PC-3 (cell line): ENCODE measurements around the gene PCSK5. TPM values are rescaled to one million over a fixed set of nuclear protein-coding genes. Genes with fewer than 3 reads are reported as not detected.

Experiments
- ATAC-seq: fragments of 200-7000 bp; cut with Tn5 transposase; 2 replicates; pipeline ENCODE4 v1.9.1; 2020; ENCODE audit warnings: mild to moderate bottlenecking, moderate library complexity
- BruUV-seq: library from RNA; stranded (reverse); fragments of 400-500 nt; replicated peaks from 2 replicates; lab custom pipeline; 2021; lab: Mats Ljungman, UMichigan
- CTCF ChIA-PET: fragments of 300-600 bp; sonication (Branson Sonifier 250); formaldehyde crosslinking; loops from one replicate; lab custom pipeline; 2022; ENCODE audit warnings: antibody characterized with exemption; lab: Charles Lee
- POLR2A ChIA-PET: fragments of 300-600 bp; sonication (Branson Sonifier 250); formaldehyde crosslinking; loops from one replicate; lab custom pipeline; 2022; ENCODE audit warnings: antibody characterized with exemption; ENCODE audit not compliant: unreplicated experiment; lab: Charles Lee
- DNase-seq: peaks from one replicate; pipeline ENCODE4 v3.0.0-alpha.2; 2015
- H2AFZ ChIP-seq: fragments of 300-600 bp; sonication (generic); 2 replicates; pipeline ENCODE4 v1.6.0; 2016; ENCODE audit warnings: antibody characterized with exemption, low read length
- H3F3A ChIP-seq: fragments of 300-600 bp; sonication (generic); one replicate; pipeline ENCODE4 v1.6.0; 2017; ENCODE audit warnings: antibody characterized with exemption, low read length, control low read depth, mild to moderate bottlenecking; ENCODE audit not compliant: unreplicated experiment
- H3K27ac ChIP-seq: fragments of 300-600 bp; sonication (generic); 2 replicates; pipeline ENCODE4 v1.5.1; 2016; ENCODE audit warnings: mild to moderate bottlenecking, low read length
- H3K27me3 ChIP-seq: fragments of 300-600 bp; sonication (generic); 2 replicates; pipeline ENCODE4 v1.6.1; 2016; ENCODE audit warnings: low read length, mixed read lengths
- H3K36me3 ChIP-seq: fragments of 300-600 bp; sonication (generic); 2 replicates; pipeline ENCODE4 v1.6.1; 2016; ENCODE audit warnings: low read depth, mixed run types, low read length, mixed read lengths
- H3K4me1 ChIP-seq: fragments of 300-600 bp; sonication (generic); 2 replicates; pipeline ENCODE4 v1.5.1; 2016; ENCODE audit warnings: low read length; ENCODE audit not compliant: insufficient read depth
- H3K4me2 ChIP-seq: fragments of 300-600 bp; sonication (generic); 2 replicates; pipeline ENCODE4 v1.6.0; 2016; ENCODE audit warnings: low read length
- H3K4me3 ChIP-seq: fragments of 300-600 bp; sonication (generic); 2 replicates; pipeline ENCODE4 v1.5.1; 2016; ENCODE audit warnings: mild to moderate bottlenecking, low read length, mixed read lengths
- H3K79me2 ChIP-seq: fragments of 300-600 bp; sonication (generic); 2 replicates; pipeline ENCODE4 v1.6.1; 2017; ENCODE audit warnings: low read length, mixed read lengths
- H3K9ac ChIP-seq: fragments of 300-600 bp; sonication (generic); 2 replicates; pipeline ENCODE4 v1.6.0; 2016; ENCODE audit warnings: mild to moderate bottlenecking, low read length
- H3K9me2 ChIP-seq: fragments of 300-600 bp; sonication (generic); replicated peaks from 2 replicates; pipeline ENCODE4 v1.6.1; 2016; ENCODE audit warnings: mixed run types, low read length, mixed read lengths
- H3K9me3 ChIP-seq: fragments of 300-600 bp; sonication (generic); 2 replicates; pipeline ENCODE4 v1.6.1; 2016; ENCODE audit warnings: low read length, mixed read lengths
- H4K20me1 ChIP-seq: fragments of 300-600 bp; sonication (generic); 2 replicates; pipeline ENCODE4 v1.6.1; 2016; ENCODE audit warnings: low read length, mixed read lengths
- EZH2 ChIP-seq: fragments of 300-600 bp; sonication (generic); IDR thresholded peaks from one replicate; pipeline ENCODE4 v1.6.1; 2017; ENCODE audit warnings: antibody characterized with exemption, mild to moderate bottlenecking, low read length; ENCODE audit not compliant: unreplicated experiment
- EZH2phosphoT487 ChIP-seq: fragments of 300-600 bp; sonication (generic); IDR thresholded peaks from 2 replicates; pipeline ENCODE4 v1.6.1; 2018; ENCODE audit warnings: mild to moderate bottlenecking, antibody characterized with exemption, low read length, borderline replicate concordance
- intact Hi-C: fragments of 100-400 bp; cut with micrococcal nuclease; formaldehyde crosslinking; loops from 2 replicates; pipeline ENCODE4 v1.9.0; 2023
- total RNA-seq: library from RNA; depleted of rRNA; stranded (reverse); fragments of >200 nt; gene quantifications from 2 replicates; pipeline ENCODE4 v1.2.3, GENCODE V29; 2014
- TF ChIP-seq, protein P1 (sequence below): fragments of 300-600 bp; sonication (generic); conservative IDR thresholded peaks from 2 replicates; pipeline ENCODE4 v1.5.1; 2017; ENCODE audit warnings: antibody characterized with exemption, low read depth, mild to moderate bottlenecking, low read length

The PCSK5 gene
- total RNA-seq, 1 experiment from 2014 or later, result not detected

- H3K36me3 ChIP-seq, result no peaks in the 10 kb centered on the region
- H2AFZ ChIP-seq, result no peak overlapping the region
- ChIA-PET POLR2A (no interaction called here), CTCF (no interaction called here)
- H3K9me2 ChIP-seq, result no peaks in the 10 kb centered on the region
- H3K4me3 ChIP-seq, result no peak overlapping the region
- H3K27ac ChIP-seq, result no peak overlapping the region
- no peak overlapping the region for H3K4me2 ChIP-seq
- no peaks in the 10 kb centered on the region for H3K27me3 ChIP-seq
- BruUV-seq, result no TSS peak
- no peaks in the 10 kb centered on the region for H3K9me3 ChIP-seq
- ATAC-seq (no peak), DNase-seq (no peak)
- intact Hi-C loops, result no loop called here
- no peaks in the 10 kb centered on the region for H3K79me2 ChIP-seq
- H3F3A ChIP-seq, result no peaks in the 10 kb centered on the region
- H3K4me1 ChIP-seq, result no peaks in the 10 kb centered on the region
- TF ChIP-seq, protein P1, sequence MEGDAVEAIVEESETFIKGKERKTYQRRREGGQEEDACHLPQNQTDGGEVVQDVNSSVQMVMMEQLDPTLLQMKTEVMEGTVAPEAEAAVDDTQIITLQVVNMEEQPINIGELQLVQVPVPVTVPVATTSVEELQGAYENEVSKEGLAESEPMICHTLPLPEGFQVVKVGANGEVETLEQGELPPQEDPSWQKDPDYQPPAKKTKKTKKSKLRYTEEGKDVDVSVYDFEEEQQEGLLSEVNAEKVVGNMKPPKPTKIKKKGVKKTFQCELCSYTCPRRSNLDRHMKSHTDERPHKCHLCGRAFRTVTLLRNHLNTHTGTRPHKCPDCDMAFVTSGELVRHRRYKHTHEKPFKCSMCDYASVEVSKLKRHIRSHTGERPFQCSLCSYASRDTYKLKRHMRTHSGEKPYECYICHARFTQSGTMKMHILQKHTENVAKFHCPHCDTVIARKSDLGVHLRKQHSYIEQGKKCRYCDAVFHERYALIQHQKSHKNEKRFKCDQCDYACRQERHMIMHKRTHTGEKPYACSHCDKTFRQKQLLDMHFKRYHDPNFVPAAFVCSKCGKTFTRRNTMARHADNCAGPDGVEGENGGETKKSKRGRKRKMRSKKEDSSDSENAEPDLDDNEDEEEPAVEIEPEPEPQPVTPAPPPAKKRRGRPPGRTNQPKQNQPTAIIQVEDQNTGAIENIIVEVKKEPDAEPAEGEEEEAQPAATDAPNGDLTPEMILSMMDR, result no peak
- TF ChIP-seq EZH2phosphoT487 (no peak), EZH2 (no peak)
- no peak overlapping the region for H3K9ac ChIP-seq
- no peaks in the 10 kb centered on the region for H4K20me1 ChIP-seq
Observed at GRCh38 chr9:76218886-76219445, 328.5 kb downstream of the PCSK5 start.

DNA sequence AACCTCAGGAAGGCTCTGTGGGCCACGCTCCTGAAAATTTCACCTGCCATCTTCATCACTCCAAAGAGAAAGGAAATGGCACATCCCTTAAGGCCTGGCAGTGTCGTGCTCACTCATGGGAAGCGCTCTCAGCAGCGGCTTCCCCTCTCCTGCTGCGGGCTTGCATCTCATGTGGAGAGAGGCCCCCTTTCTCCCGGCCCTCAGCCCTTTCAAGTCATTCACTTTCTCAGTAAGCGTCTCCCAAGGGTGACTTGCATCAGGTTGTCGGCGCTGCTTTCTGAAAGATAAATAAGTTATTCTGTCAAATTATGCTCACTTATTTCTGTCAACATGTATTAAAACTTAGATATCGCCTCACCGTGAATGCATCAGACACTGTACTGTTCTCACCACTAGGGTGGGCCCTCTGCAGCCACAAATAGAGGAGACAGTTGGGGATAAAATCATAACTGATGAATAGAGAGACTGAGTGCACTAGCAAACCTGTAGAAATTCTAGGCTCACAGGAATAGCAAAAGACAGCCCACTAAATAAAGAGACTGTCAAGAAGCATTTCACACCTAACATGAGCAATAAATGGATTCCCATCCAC is 329.2 kb downstream of the PCSK5 start:
- H3K4me2 ChIP-seq, result no peak overlapping the region

GRCh38 chr9:76221423-76221822 is 330.9 kb downstream of the PCSK5 start:
- TF ChIP-seq, protein P1, result no peak
- TF ChIP-seq EZH2phosphoT487, result no peak
- no peak for TF ChIP-seq EZH2
- no peaks in the 10 kb centered on the region for H3K4me1 ChIP-seq
- POLR2A ChIA-PET, result no interaction called here
- H3K9me2 ChIP-seq, result no peaks in the 10 kb centered on the region
- BruUV-seq, result no TSS peak
- ATAC-seq (no peak), DNase-seq (no peak)
- CTCF ChIA-PET, result no interaction called here
- H2AFZ ChIP-seq, result no peak overlapping the region
- H3K79me2 ChIP-seq, result no peaks in the 10 kb centered on the region
- no peaks in the 10 kb centered on the region for H4K20me1 ChIP-seq
- no peak overlapping the region for H3K4me3 ChIP-seq
- H3K36me3 ChIP-seq, result no peaks in the 10 kb centered on the region
- intact Hi-C loops, result no loop called here
- no peak overlapping the region for H3K9ac ChIP-seq
- no peaks in the 10 kb centered on the region for H3K9me3 ChIP-seq
- H3K4me2 ChIP-seq, result no peak overlapping the region
- H3K27me3 ChIP-seq, result no peaks in the 10 kb centered on the region
- no peaks in the 10 kb centered on the region for H3F3A ChIP-seq
- H3K27ac ChIP-seq, result no peak overlapping the region

More for the DNA sequence above, 329.2 kb downstream of the PCSK5 start:
- Histone ChIP-seq H3K4me3 (no peak overlapping the region), H3F3A (no peaks in the 10 kb centered on the region), H3K36me3 (no peaks in the 10 kb centered on the region), H3K4me1 (no peaks in the 10 kb centered on the region), H3K9me2 (no peaks in the 10 kb centered on the region), H3K27me3 (no peaks in the 10 kb centered on the region), H2AFZ (no peak overlapping the region), H3K27ac (no peak overlapping the region), H3K9ac (no peak overlapping the region), H3K9me3 (no peaks in the 10 kb centered on the region), H4K20me1 (no peaks in the 10 kb centered on the region), H3K79me2 (no peaks in the 10 kb centered on the region)
- CTCF ChIA-PET, result no interaction called here
- no TSS peak for BruUV-seq
- no peak for DNase-seq
- intact Hi-C loops, result no loop called here
- TF ChIP-seq, protein P1, result no peak
- no peak for TF ChIP-seq EZH2phosphoT487
- no peak for TF ChIP-seq EZH2
- POLR2A ChIA-PET, result no interaction called here
- no peak for ATAC-seq
